LNCaP clone FGC (cell line): Measurements from ENCODE around the gene MYL6B.
A peak's percentile ranks its signal among the peaks of the same experiment; 100 is the strongest.

Experiments
- DNase-seq: peaks from one replicate; pipeline ENCODE4 v3.0.0-alpha.2; 2011; ENCODE audit warnings: low read depth
- H3K4me3 ChIP-seq: 2 replicates; pipeline ENCODE4 v1.5.1; 2011; ENCODE audit warnings: mild to moderate bottlenecking, low read depth, low read length, control low read depth
- TF ChIP-seq, protein P1 (sequence below): IDR thresholded peaks from 2 replicates; pipeline ENCODE4 v1.5.1; 2012; ENCODE audit warnings: mild to moderate bottlenecking; ENCODE audit not compliant: control insufficient read depth, insufficient read depth; ENCODE audit errors: extremely low read depth

Gene MYL6B

DNA sequence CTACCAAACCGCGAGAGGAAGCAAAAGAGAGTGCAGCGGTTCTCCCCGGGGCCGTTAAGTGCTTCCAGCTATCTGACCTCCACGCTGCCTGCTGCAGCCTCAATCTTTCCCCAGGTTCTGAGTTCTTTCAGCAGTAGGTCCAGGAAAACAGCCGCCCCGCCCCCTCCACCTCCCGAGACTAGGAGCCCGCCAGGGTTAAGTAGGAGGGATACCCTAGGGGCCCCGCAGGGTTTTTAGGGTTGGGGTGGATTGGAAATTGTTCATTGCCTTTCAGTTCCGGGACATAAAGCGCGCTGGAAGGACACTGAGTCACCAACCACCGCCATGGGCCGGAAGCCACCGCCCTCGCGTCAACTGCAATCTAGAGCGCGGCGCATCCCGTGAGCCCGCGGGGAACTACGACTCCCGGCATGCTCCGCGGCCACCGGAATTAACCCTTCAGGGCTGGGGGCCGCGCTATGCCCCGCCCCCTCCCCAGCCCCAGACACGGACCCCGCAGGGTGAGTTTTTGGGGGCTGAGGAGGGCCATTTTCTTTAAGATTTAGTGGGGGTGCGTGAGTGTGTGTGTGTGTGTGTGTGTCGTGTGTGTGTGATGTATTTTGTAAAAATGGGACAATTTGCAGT lies at the start of gene MYL6B:
Gene MYL6B (plus strand): TSS at position 456 of the 624 bp plus-strand sequence. CDS start 1,332 bp downstream, outside the sequence.
- DNase-seq, result peak; percentile 63
- peak within 1 kb of the TSS; percentile 66 for H3K4me3 ChIP-seq
- TF ChIP-seq, protein P1, sequence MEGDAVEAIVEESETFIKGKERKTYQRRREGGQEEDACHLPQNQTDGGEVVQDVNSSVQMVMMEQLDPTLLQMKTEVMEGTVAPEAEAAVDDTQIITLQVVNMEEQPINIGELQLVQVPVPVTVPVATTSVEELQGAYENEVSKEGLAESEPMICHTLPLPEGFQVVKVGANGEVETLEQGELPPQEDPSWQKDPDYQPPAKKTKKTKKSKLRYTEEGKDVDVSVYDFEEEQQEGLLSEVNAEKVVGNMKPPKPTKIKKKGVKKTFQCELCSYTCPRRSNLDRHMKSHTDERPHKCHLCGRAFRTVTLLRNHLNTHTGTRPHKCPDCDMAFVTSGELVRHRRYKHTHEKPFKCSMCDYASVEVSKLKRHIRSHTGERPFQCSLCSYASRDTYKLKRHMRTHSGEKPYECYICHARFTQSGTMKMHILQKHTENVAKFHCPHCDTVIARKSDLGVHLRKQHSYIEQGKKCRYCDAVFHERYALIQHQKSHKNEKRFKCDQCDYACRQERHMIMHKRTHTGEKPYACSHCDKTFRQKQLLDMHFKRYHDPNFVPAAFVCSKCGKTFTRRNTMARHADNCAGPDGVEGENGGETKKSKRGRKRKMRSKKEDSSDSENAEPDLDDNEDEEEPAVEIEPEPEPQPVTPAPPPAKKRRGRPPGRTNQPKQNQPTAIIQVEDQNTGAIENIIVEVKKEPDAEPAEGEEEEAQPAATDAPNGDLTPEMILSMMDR, result no peak

DNA sequence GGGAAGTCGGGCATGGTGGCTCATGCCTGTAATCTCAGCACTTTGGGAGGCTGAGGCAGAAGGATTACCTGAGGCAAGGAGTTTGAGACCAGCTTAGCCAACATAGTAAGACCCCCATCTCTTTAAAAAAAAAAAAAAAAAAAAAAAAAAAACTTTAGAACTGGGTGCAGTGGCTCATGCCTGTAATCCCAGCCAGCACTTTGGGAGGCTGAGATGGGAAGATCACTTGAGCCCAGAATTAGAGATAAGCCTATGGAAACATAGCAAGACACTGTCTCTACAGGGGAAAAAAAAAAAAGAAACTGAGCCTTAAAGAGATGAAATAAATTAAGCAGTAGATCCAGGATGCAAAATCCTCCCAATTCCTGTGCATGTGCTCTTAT lies 49.7 kb upstream of the MYL6B start:
- TF ChIP-seq, protein P1, result no peak
- no peak overlapping the region for H3K4me3 ChIP-seq
- DNase-seq, result no peak

DNA sequence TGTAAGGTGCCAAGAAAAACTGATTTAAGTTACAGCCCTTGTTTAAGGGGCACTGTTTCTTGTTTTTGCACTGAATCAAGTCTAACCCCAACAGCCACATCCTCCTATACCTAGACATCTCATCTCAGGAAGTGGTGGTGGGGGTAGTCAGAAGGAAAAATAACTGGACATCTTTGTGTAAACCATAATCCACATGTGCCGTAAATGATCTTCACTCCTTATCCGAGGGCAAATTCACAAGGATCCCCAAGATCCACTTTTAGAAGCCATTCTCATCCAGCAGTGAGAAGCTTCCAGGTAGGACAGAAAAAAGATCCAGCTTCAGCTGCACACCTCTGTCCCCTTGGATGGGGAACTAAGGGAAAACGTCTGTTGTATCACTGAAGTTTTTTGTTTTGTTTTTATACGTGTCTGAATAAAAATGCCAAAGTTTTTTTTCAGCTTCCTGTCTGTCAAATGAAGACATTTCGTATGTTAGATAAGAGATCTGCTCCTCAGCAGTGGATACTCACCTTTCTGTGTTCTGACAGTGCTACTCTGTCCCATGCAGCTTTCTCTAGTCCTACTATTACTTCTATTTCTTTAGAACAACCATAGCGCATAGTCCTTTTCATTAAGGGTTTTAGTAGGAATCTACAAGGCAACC lies 49.2 kb upstream of the MYL6B start:
- no peak for DNase-seq
- peak overlapping the region; percentile 95 for H3K4me3 ChIP-seq
- TF ChIP-seq, protein P1, result no peak

DNA sequence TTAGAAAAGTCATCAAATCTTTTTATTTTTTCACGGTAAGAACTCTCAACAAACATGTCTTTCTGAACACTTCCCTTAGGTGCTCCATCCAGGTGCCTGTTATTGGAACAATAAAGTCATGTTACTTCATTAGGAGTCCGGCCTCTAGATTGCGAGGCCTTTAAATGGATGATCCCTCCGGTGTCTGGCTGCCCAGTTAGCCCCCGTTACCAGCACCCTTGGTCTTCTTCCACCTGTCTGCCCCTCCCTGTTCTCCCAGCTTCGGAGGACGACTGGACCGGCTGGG lies 48.6 kb upstream of the MYL6B start:
- TF ChIP-seq, protein P1, result no peak
- peak overlapping the region; percentile 95 for H3K4me3 ChIP-seq
- DNase-seq, result no peak

DNA sequence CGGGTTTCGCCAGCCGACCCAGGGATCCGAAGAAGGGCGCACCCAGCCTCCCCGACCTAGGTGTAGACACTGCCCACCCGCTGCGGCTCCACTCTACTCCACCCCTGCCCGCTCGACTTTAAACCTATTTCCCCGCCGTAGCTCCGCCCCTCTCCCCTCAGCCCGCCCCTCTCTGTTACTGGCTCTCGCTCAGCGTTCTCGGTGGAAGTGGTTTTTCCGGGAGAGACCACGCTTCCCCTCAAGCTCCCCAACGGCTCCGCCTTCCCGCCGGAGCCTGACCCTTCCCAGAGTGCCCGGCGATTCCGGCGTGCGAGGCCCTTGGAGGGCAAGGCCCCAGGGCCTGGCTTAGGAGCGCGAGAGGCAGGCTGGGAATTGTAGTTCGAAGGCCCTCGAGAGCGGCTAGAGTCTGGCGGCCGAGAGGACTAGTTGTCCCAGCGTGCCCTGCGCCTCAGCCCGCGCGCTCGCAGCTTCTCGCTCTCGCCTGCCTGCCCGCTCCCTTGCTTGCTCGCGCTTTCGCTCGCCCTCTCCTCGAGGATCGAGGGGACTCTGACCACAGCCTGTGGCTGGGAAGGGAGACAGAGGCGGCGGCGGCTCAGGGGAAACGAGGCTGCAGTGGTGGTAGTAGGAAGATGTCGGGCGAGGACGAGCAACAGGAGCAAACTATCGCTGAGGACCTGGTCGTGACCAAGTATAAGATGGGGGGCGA lies 48.1 kb upstream of the MYL6B start, which contains the start of gene PA2G4:
Gene PA2G4 (plus strand): TSS at position 451 of the 706 bp plus-strand sequence. CDS start 179 bp downstream, at position 630.
- TF ChIP-seq, protein P1, result no peak
- H3K4me3 ChIP-seq, result peak within 1 kb of the TSS; percentile 95

DNA sequence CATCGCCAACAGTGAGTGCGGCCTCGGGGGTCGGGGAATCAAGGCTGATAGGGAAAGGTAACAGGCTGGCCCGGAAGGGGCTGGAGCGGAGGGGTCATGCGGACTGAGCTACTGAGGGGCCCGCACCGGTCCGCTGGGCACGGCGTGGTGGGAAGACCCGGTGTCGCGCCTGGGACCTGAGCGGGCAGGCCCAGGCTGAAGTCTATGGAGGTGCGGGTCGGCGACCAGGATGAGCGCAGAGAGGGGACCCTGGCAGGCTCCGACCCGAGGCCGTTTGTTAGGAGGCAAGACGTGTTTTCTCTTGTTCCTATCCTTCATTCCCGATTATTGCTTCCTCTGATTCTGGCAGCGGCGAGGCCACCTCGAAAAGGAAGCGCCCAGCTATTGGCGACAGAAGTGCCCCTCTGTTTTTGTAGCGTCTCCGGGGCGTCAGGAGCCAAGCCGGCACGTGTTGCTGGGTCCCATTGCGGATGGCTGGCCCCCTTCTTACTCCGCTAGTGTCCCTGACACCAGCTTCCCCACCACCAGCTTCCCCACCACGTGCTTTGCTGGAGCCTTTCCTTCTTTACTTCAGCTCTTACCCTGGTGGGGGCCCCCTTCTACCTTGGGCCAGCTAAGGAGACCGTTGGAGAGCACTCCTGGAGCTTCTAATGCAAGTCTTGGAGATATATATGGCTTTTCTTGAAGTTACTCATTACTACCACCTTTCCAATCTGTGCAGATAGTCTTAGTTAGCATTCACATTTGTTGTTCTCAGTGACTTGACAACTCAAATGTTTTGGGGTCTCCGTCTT lies 47.4 kb upstream of the MYL6B start:
- peak overlapping the region; percentile 95 for H3K4me3 ChIP-seq
- no peak for DNase-seq
- TF ChIP-seq, protein P1, result no peak

More for the DNA sequence above, 48.1 kb upstream of the MYL6B start, which contains the start of gene PA2G4:
- DNase-seq, result peak; percentile 98
